Thymus (tissue), 11 donors: ENCODE data around the gene LRP1B. TPM values are rescaled to one million over a fixed set of nuclear protein-coding genes. Genes with fewer than 3 reads are reported as not detected.
"Not testable (repeated sequence)": the region's sequence is repeated elsewhere in the genome, so short reads cannot be mapped to it uniquely, and the experiment has no call there.

ENCODE experiments used
- DNase-seq, 9 donors: peaks; one replicate each; pipeline ENCODE4 v3.0.0-alpha.2; 2013; ENCODE audit warnings: low spot score in 9 of 9, low read depth in 6 of 9, missing footprints in 1 of 9
- H3K27ac ChIP-seq, 2 donors: one replicate each; pipeline ENCODE4 v1.5.1; 2013; ENCODE audit warnings: control low read depth in 1 of 2, low read depth in 1 of 2, low read length in 1 of 2, mild to moderate bottlenecking in 1 of 2, moderate library complexity in 1 of 2
- H3K27me3 ChIP-seq, 2 donors: one replicate each; pipeline ENCODE4 v1.5.1; 2013; ENCODE audit warnings: low read length in 1 of 2; ENCODE audit not compliant: control insufficient read depth in 2 of 2, insufficient read depth in 1 of 2
- H3K36me3 ChIP-seq, 2 donors: one replicate each; pipeline ENCODE4 v1.5.1; 2013; ENCODE audit warnings: low read length in 1 of 2, mild to moderate bottlenecking in 1 of 2, moderate library complexity in 1 of 2; ENCODE audit not compliant: control insufficient read depth in 2 of 2, insufficient read depth in 2 of 2
- H3K4me1 ChIP-seq, 2 donors: one replicate each; pipeline ENCODE4 v1.5.1; 2013; ENCODE audit warnings: low read length in 2 of 2; ENCODE audit not compliant: control insufficient read depth in 2 of 2, insufficient read depth in 2 of 2
- H3K4me3 ChIP-seq, 2 donors: one replicate each; pipeline ENCODE4 v1.5.1; 2013; ENCODE audit warnings: low read length in 2 of 2, control low read depth in 1 of 2, mild to moderate bottlenecking in 1 of 2
- H3K9me3 ChIP-seq, 2 donors: one replicate each; pipeline ENCODE4 v1.5.1; 2013; ENCODE audit warnings: low read length in 1 of 2, mild to moderate bottlenecking in 1 of 2; ENCODE audit not compliant: control insufficient read depth in 2 of 2, insufficient read depth in 1 of 2
- WGBS: extraction: QIAGEN DNeasy Blood & Tissue Kit; methylation state at CpG from one replicate; pipeline ENCODE4 v1.1.7; 2013; 5-methylcytosine and 5-hydroxymethylcytosine counted together
- polyA plus RNA-seq: library from polyadenylated mRNA; stranded (reverse); fragments of 200-250 nt; gene quantifications from one replicate; pipeline ENCODE4 v1.2.3, GENCODE V29; 2013
- total RNA-seq: library from RNA; stranded (reverse); fragments of 120-200 nt; gene quantifications from one replicate; pipeline ENCODE4 v1.2.4, GENCODE V29; 2013
- donor health status: healthy.

LRP1B gene
- total and polyA plus RNA-seq, 2 donors = 0.18 to 0.28 TPM

- H3K9me3 ChIP-seq, DNase-seq, H3K27ac ChIP-seq, H3K36me3 ChIP-seq, H3K27me3 ChIP-seq, H3K4me1 ChIP-seq, H3K4me3 ChIP-seq: not testable (repeated sequence)
- 87% methylated on average over 1 of the region's 1 CpG for WGBS
These were observed 1786.5 kb downstream of the LRP1B start for GRCh38 chr2:140344266-140344665.

- 71% methylated on average over 1 of the region's 1 CpG for WGBS
- no peaks in the 10 kb centered on the region for H3K9me3 ChIP-seq
- H3K36me3 ChIP-seq = no peaks in the 10 kb centered on the region
- H3K27me3 ChIP-seq = no peaks in the 10 kb centered on the region
- no peak overlapping the region for H3K4me3 ChIP-seq
- DNase-seq = no peak
- H3K4me1 ChIP-seq = no peaks in the 10 kb centered on the region
- H3K27ac ChIP-seq = no peak overlapping the region
These were observed 1792.0 kb downstream of the LRP1B start for GRCh38 chr2:140338795-140339194.

- Histone ChIP-seq H3K27me3 (no peaks in the 10 kb centered on the region), H3K4me1 (no peaks in the 10 kb centered on the region), H3K9me3 (no peaks in the 10 kb centered on the region), H3K27ac (no peak overlapping the region), H3K36me3 (no peaks in the 10 kb centered on the region), H3K4me3 (no peak overlapping the region)
- WGBS = 92% methylated on average over 4 of the region's 4 CpGs
- DNase-seq = no peak
These were observed 1793.8 kb downstream of the LRP1B start for GRCh38 chr2:140337061-140337460.

GRCh38 chr2:140316345-140316744, 1814.5 kb downstream of the LRP1B start:
- Histone ChIP-seq H3K27me3 (no peaks in the 10 kb centered on the region), H3K36me3 (no peaks in the 10 kb centered on the region), H3K27ac (no peak overlapping the region), H3K4me1 (no peaks in the 10 kb centered on the region), H3K9me3 (no peaks in the 10 kb centered on the region), H3K4me3 (no peak overlapping the region)
- 93% methylated on average over 3 of the region's 3 CpGs for WGBS
- no peak for DNase-seq

- WGBS = 30% methylated on average over 1 of the region's 1 CpG
These were observed 1818.9 kb downstream of the LRP1B start for GRCh38 chr2:140311905-140312304.

DNA sequence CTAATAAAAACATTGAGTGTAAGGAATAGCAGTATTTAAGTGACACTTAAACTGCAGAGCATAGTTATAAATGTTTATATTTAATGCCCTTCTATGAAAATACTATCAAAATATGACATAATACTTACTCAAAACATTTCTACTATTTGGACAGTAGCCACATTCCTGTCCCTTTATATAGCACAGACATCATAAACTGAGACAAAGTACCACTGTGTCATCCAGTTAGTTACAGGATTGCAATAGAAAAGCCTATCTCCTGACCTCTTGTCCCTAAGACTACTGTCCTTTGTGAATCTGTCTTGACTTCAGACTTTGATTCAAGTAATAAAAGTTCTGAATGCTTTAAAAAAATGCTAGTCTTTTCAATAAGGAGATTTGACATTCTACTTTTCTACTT, 1822.1 kb downstream of the LRP1B start:
- H3K36me3 ChIP-seq = no peaks in the 10 kb centered on the region
- H3K4me1 ChIP-seq = no peaks in the 10 kb centered on the region
- no peaks in the 10 kb centered on the region for H3K27me3 ChIP-seq
- H3K4me3 ChIP-seq = no peak overlapping the region
- no peak overlapping the region for H3K27ac ChIP-seq
- H3K9me3 ChIP-seq = no peaks in the 10 kb centered on the region
- no peak for DNase-seq

More at GRCh38 chr2:140311905-140312304, 1818.9 kb downstream of the LRP1B start:
- Histone ChIP-seq H3K9me3 (no peaks in the 10 kb centered on the region), H3K36me3 (no peaks in the 10 kb centered on the region), H3K4me1 (no peaks in the 10 kb centered on the region), H3K27ac (no peak overlapping the region), H3K27me3 (no peaks in the 10 kb centered on the region), H3K4me3 (no peak overlapping the region)
- DNase-seq = peak in 1 of 9 donors; percentile 3

DNA sequence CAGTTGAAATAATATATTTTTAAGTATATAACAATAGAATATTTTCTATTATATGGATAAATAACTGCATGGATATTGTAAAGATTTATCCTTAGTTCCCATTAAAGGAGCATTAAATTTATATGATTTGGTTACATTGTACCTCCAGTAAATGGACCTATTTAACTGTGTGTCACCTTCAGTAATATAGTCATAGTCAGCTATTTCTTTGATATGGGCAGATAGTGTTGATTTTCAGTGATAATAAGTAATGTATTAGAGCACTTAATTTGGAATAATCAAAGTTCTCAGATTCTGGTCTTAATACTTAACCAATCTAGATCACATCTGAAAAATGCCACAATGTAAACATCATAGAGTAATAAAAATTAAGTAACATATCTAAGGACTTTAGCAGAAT, 1823.3 kb downstream of the LRP1B start:
- no peak for DNase-seq
- no peaks in the 10 kb centered on the region for H3K9me3 ChIP-seq
- H3K27ac ChIP-seq = no peak overlapping the region
- no peak overlapping the region for H3K4me3 ChIP-seq
- H3K36me3 ChIP-seq = no peaks in the 10 kb centered on the region
- no peaks in the 10 kb centered on the region for H3K27me3 ChIP-seq
- H3K4me1 ChIP-seq = no peaks in the 10 kb centered on the region

- Histone ChIP-seq H3K4me3 (no peak overlapping the region), H3K36me3 (no peaks in the 10 kb centered on the region)
These were observed 1835.0 kb downstream of the LRP1B start for GRCh38 chr2:140295767-140296166.

GRCh38 chr2:140288726-140289125, 1842.1 kb downstream of the LRP1B start:
- Histone ChIP-seq H3K27ac (no peak overlapping the region), H3K27me3 (no peaks in the 10 kb centered on the region), H3K4me1 (no peaks in the 10 kb centered on the region), H3K36me3 (no peaks in the 10 kb centered on the region), H3K9me3 (no peaks in the 10 kb centered on the region), H3K4me3 (no peak overlapping the region)
- no peak for DNase-seq

More at GRCh38 chr2:140295767-140296166, 1835.0 kb downstream of the LRP1B start:
- Histone ChIP-seq H3K27me3 (no peaks in the 10 kb centered on the region), H3K27ac (no peak overlapping the region), H3K9me3 (no peaks in the 10 kb centered on the region), H3K4me1 (no peaks in the 10 kb centered on the region)
- 88% methylated on average over 1 of the region's 1 CpG for WGBS
- no peak for DNase-seq

GRCh38 chr2:140288213-140288612, 1842.6 kb downstream of the LRP1B start:
- no peaks in the 10 kb centered on the region for H3K27me3 ChIP-seq
- H3K9me3 ChIP-seq = no peaks in the 10 kb centered on the region
- no peaks in the 10 kb centered on the region for H3K4me1 ChIP-seq
- H3K27ac ChIP-seq = no peak overlapping the region
- WGBS = 79% methylated on average over 2 of the region's 2 CpGs
- H3K36me3 ChIP-seq = no peaks in the 10 kb centered on the region
- no peak for DNase-seq
- H3K4me3 ChIP-seq = no peak overlapping the region
